Activated CD4-positive, alpha-beta memory T cell treated with anti-CD3 and anti-CD28 coated beads, Interleukin-2, amount 10 ng/mL, durations not matched to agents 7 days and 5 days (primary cell): ENCODE data around the gene NLRP8. TPM values are rescaled to one million over a fixed set of nuclear protein-coding genes. Genes with fewer than 3 reads are reported as not detected.
"Not testable (repeated sequence)": the region's sequence is repeated elsewhere in the genome, so short reads cannot be mapped to it uniquely, and the experiment has no call there.

ENCODE experiments used
- CTCF ChIA-PET: fragments of 350-600 bp; sonication (Branson Sonifier 250); formaldehyde crosslinking; loops from one replicate; lab custom pipeline; 2021; ENCODE audit warnings: antibody characterized with exemption, inconsistent platforms; lab: Charles Lee
- POLR2A ChIA-PET: fragments of 350-600 bp; sonication (Branson Sonifier 250); formaldehyde crosslinking; loops from one replicate; lab custom pipeline; 2021; ENCODE audit warnings: antibody characterized with exemption; lab: Charles Lee
- DNase-seq: peaks from one replicate; pipeline ENCODE4 v3.0.0-alpha.2; 2020
- H3K27ac Mint-ChIP-seq: one replicate; pipeline ENCODE4 v1.8.0; 2021; ENCODE audit warnings: mild to moderate bottlenecking, mixed read lengths
- H3K27me3 Mint-ChIP-seq: one replicate; pipeline ENCODE4 v1.8.0; 2021; ENCODE audit warnings: mixed read lengths
- H3K36me3 Mint-ChIP-seq: one replicate; pipeline ENCODE4 v1.8.0; 2021; ENCODE audit warnings: low read depth, mixed read lengths
- H3K4me1 Mint-ChIP-seq: one replicate; pipeline ENCODE4 v1.8.0; 2021; ENCODE audit warnings: mixed read lengths
- H3K4me3 Mint-ChIP-seq: one replicate; pipeline ENCODE4 v1.8.0; 2021; ENCODE audit warnings: mild to moderate bottlenecking, mixed read lengths
- H3K9me3 Mint-ChIP-seq: one replicate; pipeline ENCODE4 v1.8.0; 2021; ENCODE audit warnings: mixed read lengths
- total RNA-seq, 2 experiments: library from RNA; stranded (reverse); gene quantifications; one replicate each; pipeline ENCODE4 v1.2.3, GENCODE V29; 2021

The NLRP8 gene
- not detected for total RNA-seq

DNA sequence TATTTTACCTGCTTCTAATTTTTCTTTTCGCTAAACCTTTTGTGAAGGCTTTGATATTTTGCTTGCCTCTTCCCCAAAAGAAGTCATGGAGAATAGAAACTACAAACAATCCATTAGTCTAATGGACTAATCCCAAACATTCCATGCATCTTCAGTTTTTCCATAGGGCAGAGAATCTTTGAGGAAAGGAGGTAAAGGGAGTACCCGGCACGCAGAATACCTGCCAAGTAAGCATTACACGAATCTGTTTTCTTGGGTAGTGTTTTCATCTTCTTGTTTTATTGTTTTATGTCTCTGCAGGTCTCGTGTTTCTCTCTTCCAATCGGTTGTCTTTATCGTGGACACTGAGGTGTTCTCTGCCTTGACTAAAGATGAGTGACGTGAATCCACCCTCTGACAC is at the start of gene NLRP8:
TSS of gene NLRP8 (plus strand) at position 301 of the 400 bp plus-strand sequence.
- no peak within 1 kb of the TSS for H3K27ac Mint-ChIP-seq
- CTCF ChIA-PET: no interaction called here

DNA sequence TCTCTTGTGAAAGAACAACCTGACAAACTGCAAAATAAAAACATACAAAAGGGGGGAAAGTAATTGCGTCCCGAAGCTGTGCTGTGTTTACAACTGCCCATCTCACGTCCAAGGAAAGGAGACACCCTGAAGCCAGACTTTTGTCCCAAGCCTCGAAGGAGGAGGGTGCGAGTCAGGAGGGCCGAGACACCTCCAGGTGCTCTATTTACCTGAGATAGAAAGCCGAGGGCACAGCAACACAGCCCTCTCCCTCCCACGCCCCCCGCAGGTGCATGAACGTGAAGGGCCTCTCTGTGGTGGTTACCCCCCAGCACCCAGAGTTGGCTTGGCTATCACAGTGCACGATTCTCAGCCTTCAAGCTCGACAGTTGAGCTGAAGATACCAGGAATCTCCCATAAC is 48.7 kb upstream of the NLRP8 start:
- ChIA-PET CTCF (no interaction called here), POLR2A (no interaction called here)
- no peak overlapping the region for H3K4me3 Mint-ChIP-seq
- no peak for DNase-seq
- H3K36me3 Mint-ChIP-seq: no peaks in the 10 kb centered on the region
- no peaks in the 10 kb centered on the region for H3K27me3 Mint-ChIP-seq
- no peak overlapping the region for H3K27ac Mint-ChIP-seq
- H3K4me1 Mint-ChIP-seq: no peaks in the 10 kb centered on the region
- peaks cover 23% of the 10 kb centered on the region for H3K9me3 Mint-ChIP-seq

More for the DNA sequence above, at the start of gene NLRP8:
- no peaks in the 10 kb centered on the region for H3K36me3 Mint-ChIP-seq
- POLR2A ChIA-PET: no interaction called here
- no peak for DNase-seq
- peaks cover 17% of the 10 kb centered on the region for H3K9me3 Mint-ChIP-seq
- H3K4me3 Mint-ChIP-seq: no peak within 1 kb of the TSS
- no peaks in the 10 kb centered on the region for H3K4me1 Mint-ChIP-seq
- H3K27me3 Mint-ChIP-seq: no peaks in the 10 kb centered on the region

DNA sequence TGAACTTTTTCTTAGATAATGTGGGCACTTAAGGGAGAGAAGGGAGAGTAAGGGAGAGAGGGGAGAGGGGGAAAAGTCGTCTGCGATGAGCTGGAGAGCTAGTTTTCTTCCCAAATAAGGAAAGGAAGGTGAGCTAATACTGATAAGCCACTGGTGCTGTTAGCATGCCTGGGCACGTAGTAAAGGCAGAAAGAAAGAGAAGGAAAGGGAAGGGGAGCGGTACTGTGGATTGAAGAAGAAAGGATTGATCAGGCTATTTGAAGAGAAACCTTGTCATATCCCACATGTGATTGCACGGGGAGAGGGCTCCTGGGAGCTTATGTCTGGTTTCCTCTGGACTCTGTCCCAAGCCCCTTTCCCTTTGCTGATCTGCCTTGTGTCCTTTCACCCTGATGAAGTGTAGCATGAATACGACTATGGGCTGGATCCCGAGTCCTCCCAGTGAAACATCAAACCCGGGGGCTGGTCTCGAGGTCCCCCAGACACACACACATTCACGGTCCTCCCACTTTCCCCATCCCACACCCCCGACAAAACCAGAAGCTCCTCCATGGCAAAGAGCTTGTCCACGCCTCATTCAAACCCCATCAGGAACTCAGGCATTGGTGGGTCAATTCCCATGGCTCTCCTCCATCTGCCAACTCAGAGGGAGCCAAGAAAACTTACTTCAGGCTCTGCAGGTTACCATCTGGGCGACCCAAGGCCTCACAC is 46.1 kb upstream of the NLRP8 start:
- no peaks in the 10 kb centered on the region for H3K27me3 Mint-ChIP-seq
- CTCF ChIA-PET: no interaction called here
- H3K27ac Mint-ChIP-seq: no peak overlapping the region
- peaks cover 19% of the 10 kb centered on the region for H3K9me3 Mint-ChIP-seq
- H3K4me1 Mint-ChIP-seq: no peaks in the 10 kb centered on the region
- H3K4me3 Mint-ChIP-seq: no peak overlapping the region
- POLR2A ChIA-PET: no interaction called here
- DNase-seq: no peak
- no peaks in the 10 kb centered on the region for H3K36me3 Mint-ChIP-seq

DNA sequence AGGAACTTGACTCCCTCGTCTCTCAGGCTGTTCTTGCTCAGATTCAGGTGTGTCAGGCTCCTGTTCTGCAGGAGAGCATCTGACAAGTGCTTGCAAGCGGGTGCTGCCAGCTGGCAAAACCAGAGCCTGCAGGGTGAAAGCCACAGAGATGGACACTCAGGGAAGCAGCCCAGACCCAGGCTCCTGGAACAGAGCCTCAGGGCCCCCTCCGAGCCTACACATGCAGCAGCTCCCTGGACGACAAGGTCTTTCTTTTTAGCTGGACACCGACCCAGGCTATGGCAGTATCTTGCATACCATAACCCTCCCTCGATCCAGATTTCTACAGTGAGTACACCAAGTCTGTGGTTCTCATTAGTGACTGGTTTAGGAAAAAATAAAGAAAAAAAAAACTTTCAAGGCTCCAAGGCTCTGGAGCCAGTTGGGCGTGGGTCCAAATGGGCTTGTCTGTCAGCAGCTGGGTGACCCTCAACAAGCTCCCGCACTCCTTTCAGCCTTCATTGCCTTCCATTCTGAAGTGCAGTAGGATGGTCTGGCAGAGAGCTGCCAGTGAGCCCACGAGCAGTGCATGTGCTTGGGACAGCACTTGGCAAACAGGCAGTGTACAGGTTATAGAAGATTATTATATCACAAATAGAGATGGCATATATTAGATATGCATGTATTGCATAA is 45.4 kb upstream of the NLRP8 start:
- DNase-seq: no peak
- CTCF ChIA-PET: no interaction called here
- Mint-ChIP-seq H3K4me1 (no peaks in the 10 kb centered on the region), H3K4me3 (no peak overlapping the region), H3K9me3 (peaks cover 17% of the 10 kb centered on the region), H3K36me3 (no peaks in the 10 kb centered on the region), H3K27me3 (no peaks in the 10 kb centered on the region), H3K27ac (no peak overlapping the region)
- POLR2A ChIA-PET: no interaction called here

DNA sequence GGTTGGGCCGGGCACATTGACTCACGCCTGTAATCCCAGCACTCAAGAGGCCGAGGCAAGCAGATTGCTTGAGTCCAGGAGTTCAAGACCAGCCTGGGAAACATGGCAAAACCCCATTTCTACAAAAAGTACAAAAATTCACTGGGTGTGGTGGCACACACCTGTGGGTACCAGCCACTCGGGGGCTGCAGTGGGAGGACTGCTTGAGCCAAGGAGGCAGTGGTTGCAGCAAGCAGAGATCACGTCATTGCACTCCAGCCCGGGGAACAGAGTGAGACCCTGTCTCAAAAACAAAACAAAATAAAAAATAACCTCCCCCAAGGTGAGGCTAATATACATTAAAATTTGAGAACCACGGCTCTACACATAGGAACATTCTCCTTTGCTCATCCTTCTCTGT is 40.3 kb upstream of the NLRP8 start:
- H3K4me3 Mint-ChIP-seq: no peak overlapping the region
- no peak overlapping the region for H3K27ac Mint-ChIP-seq
- H3K4me1 Mint-ChIP-seq: no peaks in the 10 kb centered on the region
- no peaks in the 10 kb centered on the region for H3K36me3 Mint-ChIP-seq
- no peak for DNase-seq
- ChIA-PET CTCF (no interaction called here), POLR2A (no interaction called here)
- no peaks in the 10 kb centered on the region for H3K27me3 Mint-ChIP-seq
- peaks cover 18% of the 10 kb centered on the region for H3K9me3 Mint-ChIP-seq

DNA sequence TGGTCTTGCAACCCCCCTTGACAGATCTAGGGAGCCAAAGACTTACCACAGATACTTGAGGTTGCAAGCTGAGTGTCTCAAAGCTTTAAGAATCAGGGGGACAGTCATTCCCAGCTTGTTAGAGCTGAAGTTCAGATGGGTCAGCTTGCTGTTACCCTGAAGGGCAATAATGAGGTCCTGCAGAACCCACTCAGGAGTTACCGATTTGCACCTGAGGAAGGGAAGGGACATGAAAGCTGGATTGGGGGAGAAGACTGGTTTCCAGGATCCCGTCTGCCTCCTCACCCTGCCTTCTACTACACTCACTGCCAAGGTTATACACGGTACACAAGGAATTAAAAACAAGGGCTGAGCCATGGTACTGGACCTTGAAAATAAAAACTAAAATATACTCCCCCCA is 39.9 kb upstream of the NLRP8 start:
- DNase-seq: no peak
- H3K4me1 Mint-ChIP-seq: no peaks in the 10 kb centered on the region
- peaks cover 23% of the 10 kb centered on the region for H3K9me3 Mint-ChIP-seq
- CTCF ChIA-PET: no interaction called here
- H3K27ac Mint-ChIP-seq: no peak overlapping the region
- H3K27me3 Mint-ChIP-seq: no peaks in the 10 kb centered on the region
- POLR2A ChIA-PET: no interaction called here
- no peaks in the 10 kb centered on the region for H3K36me3 Mint-ChIP-seq
- H3K4me3 Mint-ChIP-seq: no peak overlapping the region

DNA sequence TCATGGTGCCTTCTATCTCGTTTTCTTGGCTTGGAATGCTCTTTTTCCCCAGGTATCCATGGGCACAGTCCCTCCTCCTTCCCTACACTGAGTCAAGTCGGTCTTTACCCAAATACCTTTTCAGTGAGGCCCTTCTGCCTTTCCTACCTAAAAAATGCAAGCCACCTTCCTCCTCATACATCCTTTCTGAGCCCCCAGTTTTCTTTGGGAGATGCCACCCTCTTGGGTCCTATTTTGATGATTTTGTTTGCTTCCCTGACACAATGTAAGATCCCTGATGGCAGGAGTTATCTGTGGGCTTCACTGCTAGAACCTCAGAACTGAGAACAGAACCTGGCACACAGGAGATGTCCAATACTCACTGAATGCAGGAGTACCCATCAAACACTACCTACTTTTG is 37.8 kb upstream of the NLRP8 start:
- Mint-ChIP-seq H3K9me3 (peaks cover 19% of the 10 kb centered on the region), H3K4me3 (no peak overlapping the region), H3K27me3 (no peaks in the 10 kb centered on the region), H3K4me1 (no peaks in the 10 kb centered on the region), H3K27ac (no peak overlapping the region), H3K36me3 (no peaks in the 10 kb centered on the region)
- POLR2A ChIA-PET: no interaction called here
- CTCF ChIA-PET: no interaction called here
- DNase-seq: no peak

DNA sequence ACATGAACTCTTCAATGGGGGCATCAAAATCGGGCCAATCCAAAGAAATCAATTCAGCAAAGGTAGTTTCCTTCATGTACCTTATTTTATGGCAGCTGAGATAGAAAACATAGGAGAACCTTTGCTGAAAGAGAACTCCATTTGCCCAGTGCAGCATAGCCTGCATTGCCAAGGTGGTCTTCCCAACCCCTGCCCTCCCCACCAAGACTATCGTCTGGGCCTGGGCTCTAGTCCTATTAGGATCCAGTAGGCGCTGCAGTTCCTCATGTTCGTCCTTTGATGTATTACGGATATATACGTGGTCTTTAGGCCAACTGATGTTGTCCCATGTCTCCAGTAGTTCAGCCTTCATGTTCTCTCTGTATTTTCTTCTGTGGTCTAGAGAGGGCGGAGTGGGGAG is 34.7 kb upstream of the NLRP8 start:
- no peak for DNase-seq
- Mint-ChIP-seq H3K27me3 (no peaks in the 10 kb centered on the region), H3K27ac (no peak overlapping the region), H3K36me3 (no peaks in the 10 kb centered on the region), H3K4me1 (no peaks in the 10 kb centered on the region), H3K9me3 (peaks cover 17% of the 10 kb centered on the region), H3K4me3 (no peak overlapping the region)
- ChIA-PET CTCF (no interaction called here), POLR2A (no interaction called here)

DNA sequence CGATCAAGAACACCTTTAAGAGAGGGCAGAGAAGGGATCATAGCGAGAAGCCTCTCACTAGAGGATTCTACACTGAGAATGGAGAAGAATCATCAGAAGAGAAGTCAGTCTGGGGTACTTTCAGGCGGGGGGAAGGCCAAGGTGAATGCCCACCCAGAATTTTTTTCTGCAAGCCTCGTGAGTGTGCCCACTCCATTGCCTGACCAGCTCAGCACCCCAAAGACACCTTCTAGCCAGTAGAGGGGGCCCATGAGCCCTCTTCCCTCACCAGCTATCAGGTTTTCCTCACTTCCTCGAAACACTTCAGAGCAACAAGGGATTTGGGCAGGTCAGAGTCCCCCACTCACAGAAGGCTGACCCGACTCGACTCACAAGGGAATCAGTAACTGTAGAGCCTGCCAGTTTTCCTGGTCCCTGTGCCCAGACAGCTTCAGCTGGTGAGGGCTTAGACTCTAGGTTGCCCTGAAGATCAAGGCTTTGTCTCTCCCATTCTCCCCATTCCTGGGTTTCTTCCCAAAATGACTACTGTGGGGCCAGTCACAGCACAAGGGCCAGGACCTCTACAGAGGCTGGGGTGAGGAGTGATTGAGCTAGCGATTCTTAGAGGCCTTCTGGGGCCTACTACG is 33.9 kb upstream of the NLRP8 start:
- Mint-ChIP-seq H3K36me3 (no peaks in the 10 kb centered on the region), H3K4me3 (no peak overlapping the region), H3K27me3 (no peaks in the 10 kb centered on the region), H3K4me1 (no peaks in the 10 kb centered on the region), H3K27ac (no peak overlapping the region), H3K9me3 (peaks cover 15% of the 10 kb centered on the region)
- CTCF ChIA-PET: no interaction called here
- POLR2A ChIA-PET: no interaction called here
- DNase-seq: no peak

DNA sequence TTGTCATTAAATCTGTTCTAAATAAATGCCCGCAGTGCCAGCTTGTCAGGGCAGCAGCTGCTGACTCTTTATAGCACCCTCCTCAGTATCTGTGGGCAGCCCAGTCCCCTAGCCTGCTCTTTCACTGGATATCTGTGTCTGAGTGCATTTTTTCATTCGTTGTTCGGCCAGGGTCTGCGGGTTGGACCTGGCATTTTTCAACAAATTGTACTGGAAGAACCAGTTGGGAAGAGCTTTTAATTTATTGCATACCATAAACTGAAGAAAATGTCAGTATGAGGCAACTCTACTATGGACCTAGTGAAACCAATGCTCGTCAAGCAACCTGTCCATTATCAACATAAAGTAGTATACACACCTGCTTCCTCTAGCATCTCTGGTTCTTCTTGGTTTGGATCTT is 24.1 kb upstream of the NLRP8 start:
- no peak for DNase-seq
- no peak overlapping the region for H3K27ac Mint-ChIP-seq
- POLR2A ChIA-PET: no interaction called here
- H3K4me1 Mint-ChIP-seq: no peaks in the 10 kb centered on the region
- H3K4me3 Mint-ChIP-seq: no peak overlapping the region
- no peaks in the 10 kb centered on the region for H3K36me3 Mint-ChIP-seq
- CTCF ChIA-PET: no interaction called here
- peaks cover 29% of the 10 kb centered on the region for H3K9me3 Mint-ChIP-seq
- H3K27me3 Mint-ChIP-seq: no peaks in the 10 kb centered on the region

DNA sequence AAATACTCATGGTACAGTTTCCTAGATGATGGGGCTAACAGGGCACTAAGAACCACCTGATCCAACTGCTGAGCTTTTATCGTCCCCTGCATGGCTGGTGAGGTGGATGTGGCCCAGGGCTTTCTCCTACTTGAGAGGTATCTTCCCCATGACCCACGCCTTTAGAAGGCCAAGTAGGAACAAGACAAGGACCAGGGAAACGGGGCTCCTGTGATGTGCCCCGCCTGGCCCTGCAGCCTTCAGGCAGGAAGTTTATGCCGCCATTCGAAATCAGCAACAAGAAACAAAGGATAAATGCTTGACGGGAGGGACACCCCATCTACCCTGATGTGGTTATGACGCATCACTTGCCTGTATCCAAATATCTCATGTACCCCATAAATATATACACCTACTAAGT is 19.6 kb upstream of the NLRP8 start:
- POLR2A ChIA-PET: no interaction called here
- H3K4me3 Mint-ChIP-seq: no peak overlapping the region
- no peak overlapping the region for H3K27ac Mint-ChIP-seq
- no peak for DNase-seq
- no peaks in the 10 kb centered on the region for H3K36me3 Mint-ChIP-seq
- CTCF ChIA-PET: no interaction called here
- H3K27me3 Mint-ChIP-seq: no peaks in the 10 kb centered on the region
- peaks cover 24% of the 10 kb centered on the region for H3K9me3 Mint-ChIP-seq
- H3K4me1 Mint-ChIP-seq: no peaks in the 10 kb centered on the region

DNA sequence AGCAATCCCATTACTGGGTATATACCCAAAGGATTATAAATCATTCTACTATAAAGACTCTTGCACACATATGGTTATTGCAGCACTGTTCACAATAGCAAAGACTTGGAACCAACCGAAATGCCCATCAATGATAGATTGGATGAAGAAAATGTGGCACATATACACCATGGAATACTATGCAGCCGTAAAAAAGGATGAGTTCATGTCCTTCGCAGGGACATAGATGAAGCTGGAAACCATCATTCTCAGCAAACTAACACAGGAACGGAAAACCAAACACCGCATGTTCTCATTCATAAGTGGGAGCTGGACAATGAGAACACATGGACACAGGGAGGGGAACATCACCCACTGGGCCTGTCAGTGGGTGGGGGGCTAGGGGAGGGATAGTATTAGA is 18.4 kb upstream of the NLRP8 start:
- DNase-seq, H3K36me3 Mint-ChIP-seq, H3K27ac Mint-ChIP-seq, POLR2A ChIA-PET, H3K27me3 Mint-ChIP-seq, H3K4me1 Mint-ChIP-seq, H3K4me3 Mint-ChIP-seq, CTCF ChIA-PET: not testable (repeated sequence)
- H3K9me3 Mint-ChIP-seq: peaks cover 25% of the 10 kb centered on the region

DNA sequence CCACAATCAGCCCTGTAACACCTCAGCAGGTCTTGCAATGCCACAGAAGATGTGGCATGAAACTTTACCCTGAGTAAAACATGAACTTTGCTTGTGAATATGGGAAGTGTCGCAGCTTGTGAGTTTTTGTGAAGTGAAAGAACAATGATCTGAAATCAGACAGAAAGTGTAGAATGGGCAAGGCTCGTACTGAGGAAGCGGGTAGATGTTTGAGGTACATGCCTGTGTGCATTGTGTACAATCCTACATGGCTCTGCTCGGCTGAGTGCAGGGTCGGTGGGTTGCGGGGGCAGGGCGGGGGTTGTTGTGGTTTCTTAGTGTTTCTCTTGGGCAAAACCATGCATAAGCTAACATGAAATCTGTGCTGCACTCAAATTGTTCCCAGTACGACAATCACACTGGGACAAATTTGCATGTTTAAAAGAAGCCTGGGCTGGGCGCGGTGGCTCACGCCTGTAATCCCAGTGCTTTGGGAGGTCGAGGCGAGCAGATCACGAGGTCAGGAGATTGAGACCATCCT is 16.6 kb upstream of the NLRP8 start:
- ChIA-PET CTCF (no interaction called here), POLR2A (no interaction called here)
- Mint-ChIP-seq H3K36me3 (no peaks in the 10 kb centered on the region), H3K4me1 (no peaks in the 10 kb centered on the region), H3K27ac (no peak overlapping the region), H3K4me3 (no peak overlapping the region), H3K9me3 (peaks cover 32% of the 10 kb centered on the region), H3K27me3 (no peaks in the 10 kb centered on the region)
- no peak for DNase-seq
